Neural cell (in vitro differentiated cells): Measurements from ENCODE around the gene PTP4A2. TPM values are rescaled to one million over a fixed set of nuclear protein-coding genes. Genes with fewer than 3 reads are reported as not detected.

ENCODE experiments used
- H2AFZ ChIP-seq: fragments of 200-600, 300-800 bp; sonication (generic), shearing (Covaris generic); 2 replicates; pipeline ENCODE4 v1.6.0; 2014; ENCODE audit warnings: low read depth, mild to moderate bottlenecking, antibody characterized with exemption, low read length, moderate library complexity
- H3F3A ChIP-seq: fragments of 200-600 bp; shearing (Covaris generic); 2 replicates; pipeline ENCODE4 v1.6.1; 2016; ENCODE audit warnings: mild to moderate bottlenecking, moderate library complexity, mixed read lengths, antibody characterized with exemption, low read length; ENCODE audit not compliant: insufficient read depth, poor library complexity, severe bottlenecking
- H3K27ac ChIP-seq: fragments of 200-600, 300-800 bp; sonication (generic), shearing (Covaris generic); 2 replicates; pipeline ENCODE4 v1.5.1; 2014; ENCODE audit warnings: mild to moderate bottlenecking, low read length, moderate library complexity
- H3K27me3 ChIP-seq: fragments of 300-800, 200-600 bp; sonication (generic), shearing (Covaris generic); 2 replicates; pipeline ENCODE4 v1.6.0; 2014; ENCODE audit warnings: mild to moderate bottlenecking, low read depth, low read length, moderate library complexity; ENCODE audit not compliant: insufficient read depth
- H3K36me3 ChIP-seq: fragments of 300-800, 200-600 bp; sonication (generic), shearing (Covaris generic); 2 replicates; pipeline ENCODE4 v1.5.1; 2014; ENCODE audit warnings: mild to moderate bottlenecking, antibody characterized with exemption, low read length, moderate library complexity; ENCODE audit not compliant: insufficient read depth
- H3K4me2 ChIP-seq: fragments of 300-800, 200-600 bp; sonication (generic), shearing (Covaris generic); 2 replicates; pipeline ENCODE4 v1.6.0; 2014; ENCODE audit warnings: mild to moderate bottlenecking, low read length
- H3K4me3 ChIP-seq: fragments of 300-800, 200-600 bp; sonication (generic), shearing (Covaris generic); 2 replicates; pipeline ENCODE4 v1.5.1; 2014; ENCODE audit warnings: mild to moderate bottlenecking, low read length, moderate library complexity
- H3K79me2 ChIP-seq: fragments of 200-600 bp; shearing (Covaris generic); replicated peaks from 2 replicates; pipeline ENCODE4 v1.6.0; 2014; ENCODE audit warnings: mild to moderate bottlenecking, low read length, moderate library complexity; ENCODE audit not compliant: insufficient read depth
- H3K9ac ChIP-seq: fragments of 300-800, 200-600 bp; sonication (generic), shearing (Covaris generic); 2 replicates; pipeline ENCODE4 v1.6.1; 2016; ENCODE audit warnings: mild to moderate bottlenecking, low read length, mixed read lengths
- H3K9me2 ChIP-seq: fragments of 200-600 bp; shearing (Covaris generic); 2 replicates; pipeline ENCODE4 v1.6.1; 2016; ENCODE audit warnings: mild to moderate bottlenecking, low read length, mixed read lengths; ENCODE audit not compliant: insufficient read depth
- H3K9me3 ChIP-seq: fragments of 200-600, 300-800 bp; sonication (generic), shearing (Covaris generic); 2 replicates; pipeline ENCODE4 v1.6.1; 2016; ENCODE audit warnings: mild to moderate bottlenecking, mixed run types, low read length, moderate library complexity, mixed read lengths
- H4K20me1 ChIP-seq: fragments of 200-600 bp; shearing (Covaris generic); 2 replicates; pipeline ENCODE4 v1.6.1; 2016; ENCODE audit warnings: mild to moderate bottlenecking, mixed run types; ENCODE audit not compliant: insufficient read depth
- CTCF ChIP-seq: fragments of 450-650 bp; IDR thresholded peaks from 2 replicates; pipeline ENCODE4 v1.5.1; 2014; ENCODE audit warnings: antibody characterized with exemption, mild to moderate bottlenecking, moderate library complexity; ENCODE audit not compliant: poor library complexity, severe bottlenecking
- EP300 ChIP-seq: fragments of 450-650 bp; conservative IDR thresholded peaks from 2 replicates; pipeline ENCODE4 v1.6.1; 2014; ENCODE audit warnings: antibody characterized with exemption, mild to moderate bottlenecking, moderate library complexity; ENCODE audit not compliant: poor library complexity, severe bottlenecking
- EZH2 ChIP-seq: fragments of 200-600, 300-800 bp; shearing (Covaris generic), sonication (generic); IDR thresholded peaks from 2 replicates; pipeline ENCODE4 v1.6.1; 2014; ENCODE audit warnings: antibody characterized with exemption, low read length, borderline replicate concordance, mild to moderate bottlenecking; ENCODE audit not compliant: insufficient read depth, poor library complexity, severe bottlenecking
- MXI1 ChIP-seq: fragments of 450-650 bp; conservative IDR thresholded peaks from 2 replicates; pipeline ENCODE4 v1.6.1; 2014; ENCODE audit warnings: antibody characterized with exemption, mild to moderate bottlenecking; ENCODE audit not compliant: poor library complexity, severe bottlenecking
- POLR2AphosphoS5 ChIP-seq: IDR thresholded peaks from 2 replicates; pipeline ENCODE4 v1.6.1; 2012
- RAD21 ChIP-seq: fragments of 450-650 bp; conservative IDR thresholded peaks from 2 replicates; pipeline ENCODE4 v1.6.1; 2014; ENCODE audit warnings: antibody characterized with exemption, mild to moderate bottlenecking, moderate library complexity
- SMC3 ChIP-seq: fragments of 450-650 bp; conservative IDR thresholded peaks from 2 replicates; pipeline ENCODE4 v1.6.1; 2014; ENCODE audit warnings: antibody characterized with exemption, mild to moderate bottlenecking, moderate library complexity; ENCODE audit not compliant: poor library complexity
- TAF1 ChIP-seq: IDR thresholded peaks from 2 replicates; pipeline ENCODE4 v1.6.1; 2012; ENCODE audit warnings: low read depth
- polyA plus RNA-seq: library from polyadenylated mRNA; depleted of rRNA; stranded (reverse); fragments of >200 nt; gene quantifications from 2 replicates; pipeline ENCODE4 v1.2.3, GENCODE V29; 2014
- TF ChIP-seq, protein P1 (sequence below): IDR thresholded peaks from 2 replicates; pipeline ENCODE4 v1.6.1; 2012; ENCODE audit warnings: borderline replicate concordance

The PTP4A2 gene
- polyA plus RNA-seq, 1 donor from 2014 or later, result 250 TPM

- no peaks in the 10 kb centered on the region for H4K20me1 ChIP-seq
- H3K4me2 ChIP-seq, result no peak overlapping the region
- peaks cover 6% of the 10 kb centered on the region for H3K36me3 ChIP-seq
- H3K79me2 ChIP-seq, result no peaks in the 10 kb centered on the region
- TF ChIP-seq CTCF (no peak), EP300 (no peak), MXI1 (no peak), POLR2AphosphoS5 (no peak), EZH2 (no peak), RAD21 (no peak), TAF1 (no peak), SMC3 (no peak)
- TF ChIP-seq, protein P1, sequence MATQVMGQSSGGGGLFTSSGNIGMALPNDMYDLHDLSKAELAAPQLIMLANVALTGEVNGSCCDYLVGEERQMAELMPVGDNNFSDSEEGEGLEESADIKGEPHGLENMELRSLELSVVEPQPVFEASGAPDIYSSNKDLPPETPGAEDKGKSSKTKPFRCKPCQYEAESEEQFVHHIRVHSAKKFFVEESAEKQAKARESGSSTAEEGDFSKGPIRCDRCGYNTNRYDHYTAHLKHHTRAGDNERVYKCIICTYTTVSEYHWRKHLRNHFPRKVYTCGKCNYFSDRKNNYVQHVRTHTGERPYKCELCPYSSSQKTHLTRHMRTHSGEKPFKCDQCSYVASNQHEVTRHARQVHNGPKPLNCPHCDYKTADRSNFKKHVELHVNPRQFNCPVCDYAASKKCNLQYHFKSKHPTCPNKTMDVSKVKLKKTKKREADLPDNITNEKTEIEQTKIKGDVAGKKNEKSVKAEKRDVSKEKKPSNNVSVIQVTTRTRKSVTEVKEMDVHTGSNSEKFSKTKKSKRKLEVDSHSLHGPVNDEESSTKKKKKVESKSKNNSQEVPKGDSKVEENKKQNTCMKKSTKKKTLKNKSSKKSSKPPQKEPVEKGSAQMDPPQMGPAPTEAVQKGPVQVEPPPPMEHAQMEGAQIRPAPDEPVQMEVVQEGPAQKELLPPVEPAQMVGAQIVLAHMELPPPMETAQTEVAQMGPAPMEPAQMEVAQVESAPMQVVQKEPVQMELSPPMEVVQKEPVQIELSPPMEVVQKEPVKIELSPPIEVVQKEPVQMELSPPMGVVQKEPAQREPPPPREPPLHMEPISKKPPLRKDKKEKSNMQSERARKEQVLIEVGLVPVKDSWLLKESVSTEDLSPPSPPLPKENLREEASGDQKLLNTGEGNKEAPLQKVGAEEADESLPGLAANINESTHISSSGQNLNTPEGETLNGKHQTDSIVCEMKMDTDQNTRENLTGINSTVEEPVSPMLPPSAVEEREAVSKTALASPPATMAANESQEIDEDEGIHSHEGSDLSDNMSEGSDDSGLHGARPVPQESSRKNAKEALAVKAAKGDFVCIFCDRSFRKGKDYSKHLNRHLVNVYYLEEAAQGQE, result no peak
- H3K9me2 ChIP-seq, result no peaks in the 10 kb centered on the region
- H3K9me3 ChIP-seq, result no peaks in the 10 kb centered on the region
- no peak overlapping the region for H3K27ac ChIP-seq
- no peak overlapping the region for H3K9ac ChIP-seq
- H3F3A ChIP-seq, result no peaks in the 10 kb centered on the region
- H2AFZ ChIP-seq, result no peak overlapping the region
- H3K4me3 ChIP-seq, result no peak overlapping the region
- no peaks in the 10 kb centered on the region for H3K27me3 ChIP-seq
Measured at GRCh38 chr1:31904339-31905092, 33.7 kb downstream of the PTP4A2 start.

DNA sequence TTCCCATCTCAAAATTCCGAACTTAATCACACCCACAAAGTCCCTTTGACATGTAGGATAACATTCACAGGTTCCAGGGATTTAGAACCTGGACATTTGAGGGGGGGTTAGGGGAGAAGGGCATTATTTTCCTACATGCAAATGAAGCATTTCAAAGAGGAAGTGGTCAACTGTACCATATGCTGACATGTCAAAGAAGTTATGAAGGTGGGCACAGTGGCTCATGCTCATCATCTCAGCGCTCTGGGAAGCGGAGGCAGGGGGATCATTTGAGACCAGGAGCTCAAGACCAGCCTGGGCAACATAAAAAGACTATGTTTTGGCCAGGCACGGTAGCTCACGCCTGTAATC, 35.7 kb downstream of the PTP4A2 start:
- H3K27me3 ChIP-seq, result no peaks in the 10 kb centered on the region
- H3K36me3 ChIP-seq, result peaks cover 6% of the 10 kb centered on the region
- H3K9me2 ChIP-seq, result no peaks in the 10 kb centered on the region
- H2AFZ ChIP-seq, result no peak overlapping the region
- no peak overlapping the region for H3K4me3 ChIP-seq
- no peak overlapping the region for H3K4me2 ChIP-seq
- H3K79me2 ChIP-seq, result no peaks in the 10 kb centered on the region
- H3K27ac ChIP-seq, result no peak overlapping the region
- no peak overlapping the region for H3K9ac ChIP-seq
- TF ChIP-seq POLR2AphosphoS5, result no peak
- no peak for TF ChIP-seq RAD21
- TF ChIP-seq CTCF, result no peak
- no peak for TF ChIP-seq SMC3
- no peak for TF ChIP-seq EP300
- TF ChIP-seq MXI1, result no peak
- TF ChIP-seq TAF1, result no peak
- no peak for TF ChIP-seq EZH2
- TF ChIP-seq, protein P1, result no peak
- no peaks in the 10 kb centered on the region for H4K20me1 ChIP-seq
- H3K9me3 ChIP-seq, result no peaks in the 10 kb centered on the region
- no peaks in the 10 kb centered on the region for H3F3A ChIP-seq
